ENCODE data around the gene DENND2A. TPM values are rescaled to one million over a fixed set of nuclear protein-coding genes. Genes with fewer than 3 reads are reported as not detected.
A peak's percentile ranks its signal among the peaks of the same experiment; 100 is the strongest.
"Not testable (repeated sequence)": the region's sequence is repeated elsewhere in the genome, so short reads cannot be mapped to it uniquely, and the experiment has no call there.

The DENND2A gene
- total and polyA plus RNA-seq, 10 donors = 1.9 to 35.3 (median 14.9) TPM

GRCh38 chr7:140670343-140670935 is 29.8 kb upstream of the DENND2A start:
- H3K27me3 ChIP-seq (replicated peaks in 1 of 7) = no peaks in the 10 kb centered on the region
- DNase-seq = peak; percentile 51
- intact Hi-C loops (cut with DNase I; ENCODE audit: low total_unique reads) = no loop called here
- peaks cover 19 to 33% (median 30%) of the 10 kb centered on the region in 6 donors for H3K4me1 ChIP-seq
- H3K36me3 ChIP-seq = no peaks in the 10 kb centered on the region
- TF ChIP-seq CTCF (IDR thresholded peaks at IDR 0.05 in 8 of 11, conservative IDR thresholded peaks at IDR 0.05 in 3 of 11) (no peak), POLR2A (IDR thresholded peaks at IDR 0.05) (no peak), POLR2AphosphoS5 (IDR thresholded peaks at IDR 0.05) (no peak)
- H3K27ac ChIP-seq = no peak overlapping the region
- no peak overlapping the region for H3K4me3 ChIP-seq
- WGBS, 5 donors = 58 to 67% (median 65%) methylated on average over 4 of the region's 4 CpGs
- no peaks in the 10 kb centered on the region for H3K9me3 ChIP-seq

GRCh38 chr7:140669862-140670261 is 29.2 kb upstream of the DENND2A start:
- H3K4me3 ChIP-seq; H3K27ac ChIP-seq; H3K27me3 ChIP-seq (replicated peaks in 1 of 7); H3K36me3 ChIP-seq; intact Hi-C loops (cut with DNase I; ENCODE audit: low total_unique reads); H3K9me3 ChIP-seq: not testable (repeated sequence)
- peaks cover 13 to 28% (median 24%) of the 10 kb centered on the region in 6 donors for H3K4me1 ChIP-seq
- DNase-seq = peak; percentile 29
- 93 to 98% (median 94%) methylated on average over 8 to 10 of the region's 10 CpGs for WGBS, 5 donors

GRCh38 chr7:140669352-140669751 is 28.7 kb upstream of the DENND2A start:
- WGBS, 5 donors = 81 to 93% (median 90%) methylated on average over 3 of the region's 3 CpGs
- H3K27ac ChIP-seq = no peak overlapping the region
- no peaks in the 10 kb centered on the region for H3K27me3 ChIP-seq (replicated peaks in 1 of 7)
- peaks cover 8 to 23% (median 19%) of the 10 kb centered on the region in 6 donors for H3K4me1 ChIP-seq
- no peak overlapping the region for H3K4me3 ChIP-seq
- no peaks in the 10 kb centered on the region for H3K9me3 ChIP-seq
- intact Hi-C loops (cut with DNase I; ENCODE audit: low total_unique reads) = no loop called here
- TF ChIP-seq POLR2A (IDR thresholded peaks at IDR 0.05) (no peak), CTCF (IDR thresholded peaks at IDR 0.05 in 8 of 11, conservative IDR thresholded peaks at IDR 0.05 in 3 of 11) (no peak), POLR2AphosphoS5 (IDR thresholded peaks at IDR 0.05) (no peak)
- DNase-seq = no peak
- no peaks in the 10 kb centered on the region for H3K36me3 ChIP-seq

- no peak for TF ChIP-seq POLR2A (IDR thresholded peaks at IDR 0.05)
- no peak for TF ChIP-seq CTCF (IDR thresholded peaks at IDR 0.05 in 8 of 11, conservative IDR thresholded peaks at IDR 0.05 in 3 of 11)
- no peak for TF ChIP-seq POLR2AphosphoS5 (IDR thresholded peaks at IDR 0.05)
- Histone ChIP-seq H3K4me3 (no peak overlapping the region), H3K9me3 (no peaks in the 10 kb centered on the region), H3K27ac (no peak overlapping the region), H3K27me3 (replicated peaks in 1 of 7) (no peaks in the 10 kb centered on the region), H3K36me3 (no peaks in the 10 kb centered on the region), H3K4me1 (peaks cover under 1 to 15% (median 12%) of the 10 kb centered on the region in 6 donors)
- DNase-seq = no peak
- WGBS, 5 donors = 61 to 86% (median 74%) methylated on average over 1 of the region's 1 CpG
- intact Hi-C loops (cut with DNase I; ENCODE audit: low total_unique reads) = no loop called here
These were observed 28.0 kb upstream of the DENND2A start for GRCh38 chr7:140668641-140669040.

Data from spleen (tissue), 11 donors.